HFFc6 (cell line): ENCODE measurements around the gene MYH10. TPM values are rescaled to one million over a fixed set of nuclear protein-coding genes. Genes with fewer than 3 reads are reported as not detected.

Source experiments
- DNase-seq: peaks from one replicate; pipeline ENCODE4 v3.0.0-alpha.2; 2018
- H3K27ac Mint-ChIP-seq: 2 replicates; pipeline ENCODE4 v1.8.0; 2020; ENCODE audit warnings: mild to moderate bottlenecking, mixed read lengths
- H3K27me3 Mint-ChIP-seq: 2 replicates; pipeline ENCODE4 v1.8.0; 2021; ENCODE audit warnings: mild to moderate bottlenecking, moderate library complexity, mixed read lengths; ENCODE audit not compliant: insufficient read depth
- H3K36me3 Mint-ChIP-seq: 2 replicates; pipeline ENCODE4 v1.8.0; 2021; ENCODE audit warnings: low read depth, mixed read lengths
- H3K4me1 Mint-ChIP-seq: 2 replicates; pipeline ENCODE4 v1.8.0; 2020; ENCODE audit warnings: low read depth, mixed read lengths
- H3K4me3 Mint-ChIP-seq: 2 replicates; pipeline ENCODE4 v1.8.0; 2020; ENCODE audit warnings: mild to moderate bottlenecking, moderate library complexity, mixed read lengths
- H3K9me3 Mint-ChIP-seq: 2 replicates; pipeline ENCODE4 v1.8.0; 2020; ENCODE audit warnings: mild to moderate bottlenecking, mixed read lengths
- CTCF ChIP-seq: fragments of 200-600 bp; sonication (generic); IDR thresholded peaks from 2 replicates; pipeline ENCODE4 v1.5.0; 2021; ENCODE audit warnings: antibody characterized with exemption, mild to moderate bottlenecking
- total RNA-seq, 6 experiments: library from RNA; stranded (reverse); fragmentation: NEBNext Ultra II Directional; extraction: Animal tissue kit (Norgen Biotek cat#: 25700); gene quantifications; 2 replicates in 1 of 6; 3 replicates in 5 of 6; pipeline ENCODE4 v1.2.3, GENCODE V29; 2021

MYH10 gene
- total RNA-seq, 6 experiments from 2014 or later: 54.0 to 63.3 (median 58.3) TPM

- no peaks in the 10 kb centered on the region for H3K4me1 Mint-ChIP-seq
These were observed 28.3 kb upstream of the MYH10 start for GRCh38 chr17:8658810-8659209.

GRCh38 chr17:8656693-8657092 is 26.2 kb upstream of the MYH10 start:
- H3K4me1 Mint-ChIP-seq: no peaks in the 10 kb centered on the region
- no peak for DNase-seq
- H3K4me3 Mint-ChIP-seq: no peak overlapping the region
- TF ChIP-seq CTCF: no peak
- peaks cover 10% of the 10 kb centered on the region for H3K27me3 Mint-ChIP-seq
- H3K36me3 Mint-ChIP-seq: peaks cover 6% of the 10 kb centered on the region
- H3K27ac Mint-ChIP-seq: no peak overlapping the region
- H3K9me3 Mint-ChIP-seq: peaks cover 10% of the 10 kb centered on the region

More at GRCh38 chr17:8658810-8659209, 28.3 kb upstream of the MYH10 start:
- H3K36me3 Mint-ChIP-seq: peaks cover 6% of the 10 kb centered on the region
- no peak overlapping the region for H3K27ac Mint-ChIP-seq
- DNase-seq: no peak
- H3K27me3 Mint-ChIP-seq: peaks cover 14% of the 10 kb centered on the region
- H3K9me3 Mint-ChIP-seq: peaks cover 10% of the 10 kb centered on the region
- H3K4me3 Mint-ChIP-seq: no peak overlapping the region
- TF ChIP-seq CTCF: no peak

- Mint-ChIP-seq H3K4me1 (peaks cover 5% of the 10 kb centered on the region), H3K36me3 (peaks cover 6% of the 10 kb centered on the region), H3K4me3 (no peak overlapping the region), H3K9me3 (peaks cover 10% of the 10 kb centered on the region), H3K27ac (no peak overlapping the region), H3K27me3 (peaks cover 10% of the 10 kb centered on the region)
- no peak for TF ChIP-seq CTCF
- no peak for DNase-seq
These were observed 24.3 kb upstream of the MYH10 start for GRCh38 chr17:8654822-8655221.

GRCh38 chr17:8651013-8651412 is 20.5 kb upstream of the MYH10 start:
- no peaks in the 10 kb centered on the region for H3K36me3 Mint-ChIP-seq
- DNase-seq: no peak
- peaks cover 13% of the 10 kb centered on the region for H3K4me1 Mint-ChIP-seq
- no peak overlapping the region for H3K4me3 Mint-ChIP-seq
- TF ChIP-seq CTCF: no peak; the same call in 1 of the 2 replicates
- no peak overlapping the region for H3K27ac Mint-ChIP-seq
- H3K9me3 Mint-ChIP-seq: no peaks in the 10 kb centered on the region
- H3K27me3 Mint-ChIP-seq: peaks cover 5% of the 10 kb centered on the region

- peaks cover 13% of the 10 kb centered on the region for H3K4me1 Mint-ChIP-seq
- DNase-seq: no peak
- peaks cover 13% of the 10 kb centered on the region for H3K27me3 Mint-ChIP-seq
- TF ChIP-seq CTCF: no peak
- H3K36me3 Mint-ChIP-seq: no peaks in the 10 kb centered on the region
- no peak overlapping the region for H3K27ac Mint-ChIP-seq
- no peaks in the 10 kb centered on the region for H3K9me3 Mint-ChIP-seq
- H3K4me3 Mint-ChIP-seq: no peak overlapping the region
These were observed 19.6 kb upstream of the MYH10 start for GRCh38 chr17:8650119-8650499.
